ENCODE data around the gene MCL1.

MCL1 gene

GRCh38 chr1:150546294-150546937, 33.0 kb downstream of the MCL1 start:
- no peak for TF ChIP-seq ZFX (IDR thresholded peaks at IDR 0.05; ENCODE audit: borderline replicate concordance)
- TF ChIP-seq, protein P1, sequence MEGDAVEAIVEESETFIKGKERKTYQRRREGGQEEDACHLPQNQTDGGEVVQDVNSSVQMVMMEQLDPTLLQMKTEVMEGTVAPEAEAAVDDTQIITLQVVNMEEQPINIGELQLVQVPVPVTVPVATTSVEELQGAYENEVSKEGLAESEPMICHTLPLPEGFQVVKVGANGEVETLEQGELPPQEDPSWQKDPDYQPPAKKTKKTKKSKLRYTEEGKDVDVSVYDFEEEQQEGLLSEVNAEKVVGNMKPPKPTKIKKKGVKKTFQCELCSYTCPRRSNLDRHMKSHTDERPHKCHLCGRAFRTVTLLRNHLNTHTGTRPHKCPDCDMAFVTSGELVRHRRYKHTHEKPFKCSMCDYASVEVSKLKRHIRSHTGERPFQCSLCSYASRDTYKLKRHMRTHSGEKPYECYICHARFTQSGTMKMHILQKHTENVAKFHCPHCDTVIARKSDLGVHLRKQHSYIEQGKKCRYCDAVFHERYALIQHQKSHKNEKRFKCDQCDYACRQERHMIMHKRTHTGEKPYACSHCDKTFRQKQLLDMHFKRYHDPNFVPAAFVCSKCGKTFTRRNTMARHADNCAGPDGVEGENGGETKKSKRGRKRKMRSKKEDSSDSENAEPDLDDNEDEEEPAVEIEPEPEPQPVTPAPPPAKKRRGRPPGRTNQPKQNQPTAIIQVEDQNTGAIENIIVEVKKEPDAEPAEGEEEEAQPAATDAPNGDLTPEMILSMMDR (IDR thresholded peaks at IDR 0.05) = no peak
- H3K27ac ChIP-seq = no peak overlapping the region

GRCh38 chr1:150545486-150546032, 33.9 kb downstream of the MCL1 start:
- H3K27ac ChIP-seq = no peak overlapping the region
- no peak for TF ChIP-seq ZFX (IDR thresholded peaks at IDR 0.05; ENCODE audit: borderline replicate concordance)
- TF ChIP-seq, protein P1 (IDR thresholded peaks at IDR 0.05) = no peak

- TF ChIP-seq ZFX (IDR thresholded peaks at IDR 0.05; ENCODE audit: borderline replicate concordance) = no peak
- TF ChIP-seq, protein P1 (IDR thresholded peaks at IDR 0.05) = no peak
- H3K27ac ChIP-seq = no peak overlapping the region
Measured at GRCh38 chr1:150544204-150544603, 35.2 kb downstream of the MCL1 start.

DNA sequence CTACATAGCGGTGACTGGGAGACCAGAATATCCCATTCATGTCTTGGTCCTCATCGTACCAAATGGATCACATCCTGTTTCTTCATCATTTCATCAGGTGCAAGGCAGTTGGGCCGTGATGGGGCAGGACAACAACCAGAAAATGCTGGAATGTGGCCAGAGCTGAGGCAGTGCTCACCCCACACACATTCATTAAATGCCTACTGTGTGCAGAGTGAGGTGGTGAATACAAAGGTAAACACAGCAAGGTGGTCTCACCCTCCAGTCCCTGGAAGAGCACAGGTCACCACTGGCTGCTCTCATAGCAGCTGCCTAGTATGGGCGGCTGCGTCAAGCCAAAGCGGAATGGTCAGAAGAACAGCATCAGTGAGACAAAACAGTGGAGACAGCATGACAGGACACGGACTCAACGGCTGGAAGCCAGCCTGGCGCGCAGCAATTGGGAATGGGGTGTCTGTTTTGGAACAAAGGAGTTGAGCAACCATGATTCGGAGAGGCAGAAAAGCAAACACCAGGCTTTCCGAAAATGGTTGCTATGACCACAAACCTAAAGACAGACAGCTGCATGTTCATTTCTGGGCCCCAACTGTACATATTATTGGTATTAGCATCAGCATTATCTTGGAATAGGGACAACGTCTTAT, 35.8 kb downstream of the MCL1 start:
- TF ChIP-seq, protein P1 (IDR thresholded peaks at IDR 0.05) = no peak
- TF ChIP-seq ZFX (IDR thresholded peaks at IDR 0.05; ENCODE audit: borderline replicate concordance) = no peak
- H3K27ac ChIP-seq = no peak overlapping the region

DNA sequence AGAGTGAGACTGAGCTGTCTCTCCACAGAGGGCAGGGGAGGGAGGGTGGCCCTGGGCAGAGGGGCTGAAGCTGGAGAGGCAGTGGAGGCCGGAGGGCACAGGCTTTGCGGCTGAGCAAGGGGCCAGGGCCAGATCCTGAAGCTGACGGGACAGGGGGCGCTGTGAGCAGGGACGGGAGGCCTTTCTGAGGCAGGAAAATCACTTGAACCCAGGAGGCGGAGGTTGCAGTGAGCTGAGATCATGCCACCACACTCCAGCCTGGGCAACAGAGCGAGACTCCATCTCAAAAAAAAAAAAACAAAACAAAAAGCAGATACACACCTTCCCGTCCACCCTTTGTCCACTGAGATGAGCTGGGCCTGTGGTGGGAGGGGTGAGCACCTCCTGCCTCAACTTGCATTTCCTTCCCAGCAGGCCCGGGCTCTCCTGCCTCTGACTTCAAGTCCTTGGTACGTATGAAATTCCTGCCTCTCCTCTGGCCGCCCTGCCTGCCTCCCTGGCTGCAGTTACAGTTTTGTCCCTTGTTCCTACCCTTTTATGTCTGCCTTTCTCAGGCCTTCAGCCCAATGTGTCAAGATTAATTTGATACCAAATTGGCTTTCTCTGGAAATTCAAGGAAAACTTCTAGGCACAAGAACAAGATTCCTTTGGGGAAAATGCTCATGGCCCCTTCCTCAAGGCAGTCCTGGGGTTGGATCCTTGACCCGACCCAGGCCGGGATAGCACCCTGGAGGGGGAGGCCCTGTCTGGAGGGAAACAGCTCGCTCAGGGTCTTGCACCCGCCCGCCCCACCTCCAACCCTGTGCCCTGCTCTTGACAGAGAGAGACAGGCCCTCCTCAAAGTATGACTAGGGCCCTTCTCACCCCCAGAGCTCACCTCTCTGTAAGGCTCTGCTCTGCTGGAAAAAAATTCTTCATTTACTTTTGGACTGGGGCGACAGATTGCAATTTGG, 41.4 kb downstream of the MCL1 start:
- TF ChIP-seq ZFX (IDR thresholded peaks at IDR 0.05; ENCODE audit: borderline replicate concordance) = no peak
- TF ChIP-seq, protein P1 (IDR thresholded peaks at IDR 0.05) = peak; percentile 21; the same call in 1 of the 2 replicates
- H3K27ac ChIP-seq = no peak overlapping the region

- TF ChIP-seq, protein P1 (IDR thresholded peaks at IDR 0.05) = no peak
- TF ChIP-seq ZFX (IDR thresholded peaks at IDR 0.05; ENCODE audit: borderline replicate concordance) = no peak
- H3K27ac ChIP-seq = no peak overlapping the region
Measured at GRCh38 chr1:150536836-150537731, 42.3 kb downstream of the MCL1 start.

All from 22Rv1 (cell line).